Epithelial cell of esophagus (primary cell): Measurements from ENCODE around the gene IVD.
"Not testable (repeated sequence)": the region's sequence is repeated elsewhere in the genome, so short reads cannot be mapped to it uniquely, and the experiment has no call there.

Experiments
- DNase-seq: peaks from one replicate; pipeline ENCODE4 v3.0.0; 2010; ENCODE audit warnings: low read depth
- H3K4me3 ChIP-seq: 2 replicates; pipeline ENCODE4 v1.5.1; 2011; ENCODE audit warnings: mild to moderate bottlenecking, low read length, control low read depth
- TF ChIP-seq, protein P1 (sequence below): IDR thresholded peaks from 2 replicates; pipeline ENCODE4 v1.5.1; 2011; ENCODE audit warnings: low read depth, mild to moderate bottlenecking, low read length, control low read depth, inconsistent platforms; ENCODE audit not compliant: insufficient read depth; ENCODE audit errors: missing control alignments

The IVD gene

DNA sequence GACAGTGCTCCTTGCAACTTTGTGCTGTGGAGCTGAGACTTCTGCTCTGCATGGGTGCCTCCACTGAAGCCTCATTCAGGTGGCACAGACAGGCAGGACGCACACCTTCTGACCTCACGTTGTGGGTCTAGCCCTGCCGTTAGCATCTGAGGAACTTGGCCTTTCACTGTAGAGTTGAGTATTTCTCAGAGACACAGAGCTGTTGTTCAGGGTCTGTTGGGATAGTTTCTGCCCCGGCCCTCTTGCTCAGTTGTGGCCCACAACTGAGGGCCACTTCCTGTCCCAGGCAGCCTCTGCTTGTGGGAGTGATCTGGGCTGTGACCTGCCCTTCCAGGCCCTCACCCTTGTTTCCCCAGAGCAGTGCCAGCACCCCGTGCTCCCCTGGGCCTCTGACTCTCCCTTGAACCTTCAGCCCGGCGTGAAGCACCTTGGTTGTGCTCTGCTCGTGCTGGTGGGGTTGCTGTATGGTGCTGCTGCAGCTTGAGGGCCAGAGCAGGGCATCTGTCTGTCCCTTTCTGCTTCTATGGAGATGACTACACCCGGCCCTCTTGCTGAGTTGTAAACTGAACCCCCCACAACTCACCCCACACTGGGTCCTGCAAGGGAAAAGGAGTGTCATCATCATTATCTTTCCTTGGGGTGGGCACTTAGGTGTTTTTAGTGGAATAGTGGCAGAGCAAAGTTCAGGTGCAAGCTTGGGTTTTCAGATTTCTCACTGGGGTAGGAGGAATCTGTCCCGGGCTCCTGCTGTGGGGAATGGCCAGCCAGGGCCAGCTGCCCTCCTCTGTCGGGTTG lies 46.9 kb downstream of the IVD start:
- H3K4me3 ChIP-seq, result no peak overlapping the region
- TF ChIP-seq, protein P1, sequence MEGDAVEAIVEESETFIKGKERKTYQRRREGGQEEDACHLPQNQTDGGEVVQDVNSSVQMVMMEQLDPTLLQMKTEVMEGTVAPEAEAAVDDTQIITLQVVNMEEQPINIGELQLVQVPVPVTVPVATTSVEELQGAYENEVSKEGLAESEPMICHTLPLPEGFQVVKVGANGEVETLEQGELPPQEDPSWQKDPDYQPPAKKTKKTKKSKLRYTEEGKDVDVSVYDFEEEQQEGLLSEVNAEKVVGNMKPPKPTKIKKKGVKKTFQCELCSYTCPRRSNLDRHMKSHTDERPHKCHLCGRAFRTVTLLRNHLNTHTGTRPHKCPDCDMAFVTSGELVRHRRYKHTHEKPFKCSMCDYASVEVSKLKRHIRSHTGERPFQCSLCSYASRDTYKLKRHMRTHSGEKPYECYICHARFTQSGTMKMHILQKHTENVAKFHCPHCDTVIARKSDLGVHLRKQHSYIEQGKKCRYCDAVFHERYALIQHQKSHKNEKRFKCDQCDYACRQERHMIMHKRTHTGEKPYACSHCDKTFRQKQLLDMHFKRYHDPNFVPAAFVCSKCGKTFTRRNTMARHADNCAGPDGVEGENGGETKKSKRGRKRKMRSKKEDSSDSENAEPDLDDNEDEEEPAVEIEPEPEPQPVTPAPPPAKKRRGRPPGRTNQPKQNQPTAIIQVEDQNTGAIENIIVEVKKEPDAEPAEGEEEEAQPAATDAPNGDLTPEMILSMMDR, result no peak
- DNase-seq, result no peak

DNA sequence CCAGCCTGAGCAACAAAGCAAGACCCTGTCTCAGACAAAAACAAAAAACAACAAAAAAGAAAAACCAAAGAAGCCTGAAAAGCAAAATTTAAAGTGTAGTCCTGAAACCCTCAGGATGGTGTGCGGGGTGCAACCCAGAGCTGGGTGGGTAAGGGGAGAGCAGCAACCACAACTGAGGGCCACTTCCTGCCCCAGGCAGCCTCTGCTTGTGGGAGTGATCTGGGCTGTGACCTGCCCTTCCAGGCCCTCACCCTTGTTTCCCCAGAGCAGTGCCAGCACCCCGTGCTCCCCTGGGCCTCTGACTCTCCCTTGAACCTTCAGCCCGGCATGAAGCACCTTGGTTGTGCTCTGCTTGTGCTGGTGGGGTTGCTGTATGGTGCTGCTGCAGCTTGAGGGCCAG lies 48.3 kb downstream of the IVD start:
- not testable (repeated sequence) for DNase-seq, H3K4me3 ChIP-seq

DNA sequence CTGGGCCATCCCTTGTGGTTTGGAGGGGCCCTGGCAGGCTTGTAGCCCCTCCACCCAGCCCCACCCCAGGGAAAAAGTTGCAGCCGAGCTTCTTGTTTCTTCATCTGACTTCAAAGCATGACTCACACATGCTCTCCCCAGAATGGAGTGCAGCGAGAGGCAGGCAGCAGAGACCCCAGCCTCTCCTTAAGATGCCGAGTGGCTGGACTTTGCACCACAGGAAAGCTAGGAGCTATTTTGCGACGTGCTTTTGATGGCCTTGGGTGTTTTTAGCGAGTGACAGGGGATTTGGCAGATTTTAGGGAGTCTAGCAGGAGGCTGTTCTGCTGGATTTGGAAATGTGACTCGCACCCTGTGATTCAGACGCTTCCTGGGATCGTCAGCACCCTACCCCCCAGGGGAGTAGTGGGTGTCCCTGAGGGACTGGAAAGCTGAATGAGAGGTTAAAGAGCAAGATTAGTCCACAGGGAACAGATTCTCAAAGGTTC lies 49.4 kb downstream of the IVD start:
- H3K4me3 ChIP-seq, result no peak overlapping the region
- TF ChIP-seq, protein P1, result no peak
- DNase-seq, result peak; percentile 73

DNA sequence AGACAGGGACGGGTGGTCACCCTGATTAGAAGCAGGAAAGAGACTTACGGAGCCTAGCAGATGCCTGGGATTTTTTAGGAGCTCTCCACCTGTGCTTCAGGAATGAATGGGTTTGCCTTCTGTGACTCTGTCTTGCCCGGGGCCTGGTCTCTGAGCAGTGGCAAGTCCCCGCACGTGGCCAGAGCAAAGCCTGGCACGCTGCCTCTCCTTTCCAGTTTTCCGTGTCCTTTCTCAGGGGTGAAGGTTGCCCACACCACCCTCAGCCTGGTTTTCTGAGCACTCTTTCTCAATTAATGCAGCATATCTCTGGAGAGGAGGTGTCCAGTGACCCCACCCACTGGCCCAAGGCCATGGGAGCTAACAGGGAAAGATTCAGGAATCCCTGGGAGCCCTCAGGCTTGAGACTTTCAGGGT lies 50.7 kb downstream of the IVD start:
- peak; percentile 64 for DNase-seq
- H3K4me3 ChIP-seq, result no peak overlapping the region
- TF ChIP-seq, protein P1, result no peak

DNA sequence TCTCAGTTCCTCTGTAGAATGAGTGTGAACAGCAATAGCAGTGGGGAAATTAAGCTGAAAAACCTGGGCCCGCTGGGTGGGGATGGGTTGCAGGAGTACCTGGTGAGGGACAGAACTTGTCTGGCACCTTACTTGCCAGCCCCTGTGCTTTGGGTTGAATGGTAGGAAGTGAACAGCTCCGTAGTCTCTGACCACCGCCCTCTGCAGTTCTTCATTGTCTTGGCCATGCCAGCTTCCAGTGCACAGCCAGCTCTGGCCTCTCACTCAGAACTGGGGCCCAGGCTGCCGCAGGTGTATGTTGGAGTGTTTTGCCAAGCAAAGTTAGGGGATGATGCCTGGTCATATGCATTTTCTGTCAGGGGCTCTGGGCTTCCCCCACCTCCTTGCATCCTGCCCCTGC lies 51.1 kb downstream of the IVD start:
- TF ChIP-seq, protein P1, result no peak
- no peak overlapping the region for H3K4me3 ChIP-seq
- no peak for DNase-seq

DNA sequence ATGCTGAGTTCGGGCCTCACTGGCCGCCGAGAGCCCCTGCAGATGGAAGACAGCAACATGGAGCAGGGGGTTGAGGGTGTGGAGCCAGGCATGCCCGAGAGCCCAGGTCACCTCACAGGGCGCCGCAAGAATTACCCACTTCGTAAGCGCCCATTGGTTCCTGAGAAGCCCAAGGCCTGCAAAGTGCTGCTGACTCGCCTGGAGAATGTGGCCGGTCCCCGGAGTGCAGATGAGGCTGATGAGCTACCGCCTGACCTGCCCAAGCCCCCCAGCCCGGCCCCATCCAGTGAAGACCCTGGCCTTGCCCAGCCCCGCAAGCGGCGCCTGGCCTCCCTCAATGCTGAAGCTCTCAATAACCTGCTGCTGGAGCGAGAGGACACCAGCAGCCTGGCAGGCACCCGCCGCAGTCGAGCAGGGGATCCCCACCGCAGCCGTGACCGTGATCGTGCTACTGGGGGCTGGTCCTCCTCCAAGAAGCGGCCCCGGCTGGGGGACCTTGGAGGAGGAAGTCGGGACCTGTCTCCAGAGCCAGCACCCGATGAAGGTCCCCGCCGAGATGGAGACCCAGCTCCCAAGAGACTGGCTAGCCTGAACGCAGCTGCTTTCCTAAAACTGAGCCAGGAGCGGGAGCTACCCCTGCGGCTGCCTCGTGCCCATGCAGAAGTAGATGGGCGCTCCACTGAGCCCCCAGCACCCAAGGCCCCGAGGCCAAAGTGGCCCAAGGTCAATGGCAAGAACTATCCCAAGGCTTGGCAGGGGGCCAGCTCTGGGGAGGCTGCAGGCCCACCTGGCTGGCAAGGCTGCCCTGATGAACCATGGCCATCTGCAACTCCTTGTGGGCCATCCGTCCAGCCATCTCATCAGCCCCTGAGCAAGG lies 53.1 kb downstream of the IVD start:
- no peak for DNase-seq
- TF ChIP-seq, protein P1, result no peak
- H3K4me3 ChIP-seq, result no peak overlapping the region

DNA sequence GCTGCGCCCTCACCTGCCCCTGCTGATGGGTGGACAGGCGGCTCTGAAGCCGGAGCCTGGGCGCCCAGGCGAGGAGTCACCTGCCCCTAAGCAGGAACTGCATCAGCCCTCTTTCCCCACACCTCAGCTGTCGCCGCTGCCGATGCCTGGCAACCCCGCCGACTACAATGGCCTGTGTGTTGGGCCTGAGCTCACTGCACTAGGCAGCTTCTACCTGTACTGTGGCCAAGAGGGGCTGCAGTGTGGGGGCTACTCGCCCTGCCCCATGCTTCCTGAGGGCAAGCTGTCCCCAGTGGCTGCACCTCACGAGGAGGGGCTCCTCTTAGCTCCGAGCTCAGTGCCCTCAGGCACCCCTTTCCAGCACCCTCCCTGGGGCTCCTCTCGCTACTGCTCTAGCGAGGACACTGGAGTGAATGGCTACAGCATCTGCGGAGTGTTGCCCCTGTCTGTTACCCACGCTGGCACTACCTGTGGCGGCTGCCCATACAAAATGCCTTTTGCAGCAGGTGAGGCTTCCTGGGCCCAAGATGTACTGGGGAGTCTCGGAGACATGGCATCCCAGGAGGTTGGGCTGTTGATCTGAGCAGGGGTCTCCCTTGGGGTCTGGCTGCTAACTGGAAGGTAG lies 53.9 kb downstream of the IVD start:
- no peak for DNase-seq
- H3K4me3 ChIP-seq, result no peak overlapping the region
- TF ChIP-seq, protein P1, result no peak
